Measurements from ENCODE around the gene DYNC1LI1. TPM values are rescaled to one million over a fixed set of nuclear protein-coding genes. Genes with fewer than 3 reads are reported as not detected.
"Not testable (repeated sequence)": the region's sequence is repeated elsewhere in the genome, so short reads cannot be mapped to it uniquely, and the experiment has no call there.

Gene DYNC1LI1
- total RNA-seq, 1 experiment from 2014 or later = 60.0 TPM

- H3K9me3 ChIP-seq = no peaks in the 10 kb centered on the region
- H3K36me3 ChIP-seq = no peaks in the 10 kb centered on the region
- H3K4me3 ChIP-seq = no peak overlapping the region
- DNase-seq = no peak
- H3K27me3 ChIP-seq = no peaks in the 10 kb centered on the region
Observed at GRCh38 chr3:32556332-32556731, 14.3 kb downstream of the DYNC1LI1 start.

DNA sequence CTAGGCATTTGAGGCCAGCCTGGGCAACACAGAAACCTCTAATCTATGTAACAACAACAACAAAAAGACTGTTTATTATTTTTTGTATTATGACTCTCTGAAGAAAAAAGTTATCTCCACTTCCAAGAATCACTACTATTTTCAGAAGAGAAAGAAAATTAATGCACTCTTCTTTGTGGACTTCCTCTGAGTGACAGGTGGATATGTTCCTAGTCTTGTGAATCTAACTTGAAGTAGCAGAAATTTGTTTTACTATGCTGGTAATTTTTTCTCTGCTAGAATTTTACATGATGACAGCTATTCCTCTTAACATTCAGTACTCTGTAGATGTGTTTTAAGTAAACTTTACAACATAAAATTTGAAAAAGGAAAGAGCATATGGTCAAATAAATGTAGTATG lies 16.7 kb downstream of the DYNC1LI1 start:
- no peaks in the 10 kb centered on the region for H3K27me3 ChIP-seq
- no peak for DNase-seq
- no peaks in the 10 kb centered on the region for H3K9me3 ChIP-seq
- H3K4me3 ChIP-seq = no peak overlapping the region
- H3K36me3 ChIP-seq = no peaks in the 10 kb centered on the region

- Histone ChIP-seq H3K27me3 (no peaks in the 10 kb centered on the region), H3K4me3 (no peak overlapping the region), H3K36me3 (no peaks in the 10 kb centered on the region), H3K9me3 (no peaks in the 10 kb centered on the region)
- DNase-seq = no peak
Observed at GRCh38 chr3:32553459-32553858, 17.2 kb downstream of the DYNC1LI1 start.

DNA sequence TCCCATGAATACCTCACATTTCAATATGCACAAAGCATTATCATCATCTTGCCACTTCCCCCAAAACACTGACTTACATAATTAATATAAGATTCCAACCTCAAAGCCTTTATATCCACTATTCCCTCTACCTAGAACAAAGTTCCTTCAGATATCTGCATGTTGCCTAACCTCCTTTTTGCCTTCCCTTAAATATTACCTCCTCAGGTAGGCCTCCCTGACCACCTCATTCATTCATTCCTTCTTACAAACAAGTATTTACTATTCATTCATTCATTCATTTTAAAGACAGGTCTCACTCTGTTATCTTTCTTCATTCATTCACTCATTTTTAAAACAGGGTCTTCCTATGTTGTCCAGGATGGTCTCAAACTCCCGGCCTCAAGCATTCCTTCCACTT lies 18.6 kb downstream of the DYNC1LI1 start:
- no peaks in the 10 kb centered on the region for H3K36me3 ChIP-seq

GRCh38 chr3:32551496-32551895 lies 19.2 kb downstream of the DYNC1LI1 start:
- no peaks in the 10 kb centered on the region for H3K36me3 ChIP-seq
- DNase-seq = no peak
- no peaks in the 10 kb centered on the region for H3K9me3 ChIP-seq
- no peaks in the 10 kb centered on the region for H3K27me3 ChIP-seq
- H3K4me3 ChIP-seq = no peak overlapping the region

More for the DNA sequence above, 18.6 kb downstream of the DYNC1LI1 start:
- Histone ChIP-seq H3K9me3 (no peaks in the 10 kb centered on the region), H3K27me3 (no peaks in the 10 kb centered on the region), H3K4me3 (no peak overlapping the region)
- DNase-seq = no peak

GRCh38 chr3:32551087-32551486 lies 19.6 kb downstream of the DYNC1LI1 start:
- Histone ChIP-seq H3K36me3 (no peaks in the 10 kb centered on the region), H3K27me3 (no peaks in the 10 kb centered on the region), H3K9me3 (no peaks in the 10 kb centered on the region), H3K4me3 (no peak overlapping the region)
- DNase-seq = no peak

DNA sequence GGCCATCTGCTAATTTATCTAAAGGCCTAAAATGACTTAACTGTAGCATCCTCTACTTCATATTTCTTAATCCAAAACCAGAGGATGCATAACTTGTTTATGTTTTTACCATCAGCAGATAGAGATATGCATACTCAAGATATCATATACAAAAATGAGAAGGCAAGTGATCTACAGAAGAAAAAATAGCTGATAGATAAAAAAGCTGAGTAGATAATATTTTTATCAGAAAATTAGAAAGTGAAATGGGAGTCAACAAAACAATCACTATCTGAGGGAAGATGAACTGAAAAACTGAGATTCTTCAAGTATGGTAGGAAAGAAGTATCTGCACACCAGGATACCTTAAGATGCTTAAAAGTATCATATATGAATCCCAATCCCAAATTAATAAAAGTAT lies 25.4 kb downstream of the DYNC1LI1 start:
- H3K9me3 ChIP-seq = no peaks in the 10 kb centered on the region
- H3K36me3 ChIP-seq = peaks cover 3% of the 10 kb centered on the region; the same call in 1 of the 2 replicates
- H3K27me3 ChIP-seq = no peaks in the 10 kb centered on the region
- DNase-seq = no peak
- H3K4me3 ChIP-seq = no peak overlapping the region

GRCh38 chr3:32544894-32545293 lies 25.8 kb downstream of the DYNC1LI1 start:
- Histone ChIP-seq H3K9me3 (no peaks in the 10 kb centered on the region), H3K36me3 (peaks cover 3% of the 10 kb centered on the region; the same call in 1 of the 2 replicates), H3K27me3 (no peaks in the 10 kb centered on the region), H3K4me3 (no peak overlapping the region)
- DNase-seq = no peak

DNA sequence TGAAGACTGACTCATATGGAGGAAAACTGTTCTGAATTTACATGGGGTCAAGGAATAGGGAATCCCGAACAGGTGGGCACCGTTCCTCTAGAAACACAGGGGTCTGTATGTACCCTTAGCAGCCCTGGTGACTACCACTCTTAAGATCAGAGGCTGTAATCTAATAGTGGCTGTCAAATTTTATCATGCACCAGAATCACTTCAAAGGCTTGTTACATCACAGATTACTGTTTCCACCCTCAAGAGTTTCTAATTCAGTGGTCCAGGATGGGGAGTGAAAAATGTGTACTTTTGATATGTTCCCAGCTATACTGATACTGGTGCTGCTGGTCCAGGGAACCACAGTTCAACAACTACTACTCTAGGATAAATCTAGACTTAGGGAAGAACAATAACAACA lies 27.9 kb downstream of the DYNC1LI1 start:
- peaks cover 3% of the 10 kb centered on the region; the same call in 1 of the 2 replicates for H3K36me3 ChIP-seq
- DNase-seq = no peak
- no peaks in the 10 kb centered on the region for H3K9me3 ChIP-seq
- no peak overlapping the region for H3K4me3 ChIP-seq
- no peaks in the 10 kb centered on the region for H3K27me3 ChIP-seq

DNA sequence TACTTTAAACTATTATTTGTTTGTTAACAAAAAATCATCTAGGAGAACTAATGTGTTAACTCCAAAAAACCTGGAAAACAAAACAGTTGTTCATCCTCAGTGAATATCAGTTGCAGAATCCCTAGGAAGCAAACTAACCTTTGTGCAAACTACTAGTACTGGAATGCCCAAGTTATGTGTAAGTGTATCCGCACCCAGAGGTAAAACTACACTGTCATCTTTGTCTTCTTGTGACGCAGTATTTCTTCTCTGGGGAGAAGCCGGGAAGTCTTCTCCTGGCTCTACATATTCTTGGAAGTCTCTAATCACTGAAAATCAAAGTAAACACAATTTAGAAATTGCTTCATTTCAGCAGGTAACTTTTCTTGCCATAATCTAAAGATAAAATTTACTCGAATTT lies 29.8 kb downstream of the DYNC1LI1 start:
- H3K4me3 ChIP-seq = no peak overlapping the region
- no peaks in the 10 kb centered on the region for H3K27me3 ChIP-seq
- no peaks in the 10 kb centered on the region for H3K9me3 ChIP-seq
- DNase-seq = no peak
- H3K36me3 ChIP-seq = peaks cover 3% of the 10 kb centered on the region; the same call in 1 of the 2 replicates

DNA sequence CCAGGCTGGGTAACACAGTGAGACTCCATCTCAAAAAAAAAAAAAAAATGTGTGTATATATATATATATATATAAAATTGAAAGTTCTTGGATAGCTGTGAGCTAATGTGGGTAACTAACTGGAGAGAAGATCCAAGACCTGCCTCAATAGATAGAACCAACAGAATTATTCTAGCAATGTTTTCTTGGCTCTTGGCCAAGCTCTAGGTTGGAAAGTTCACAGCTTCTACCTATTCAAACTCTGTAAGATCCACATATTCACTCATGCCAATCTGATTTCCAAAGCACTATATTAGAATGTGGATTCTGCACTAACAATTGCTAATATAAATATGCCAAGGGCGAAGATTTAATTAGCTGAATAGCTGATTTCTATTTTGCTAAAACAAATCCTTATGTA lies 38.2 kb downstream of the DYNC1LI1 start:
- Histone ChIP-seq H3K4me3 (no peak overlapping the region), H3K36me3 (peaks cover 11% of the 10 kb centered on the region; the same call in 1 of the 2 replicates), H3K9me3 (no peaks in the 10 kb centered on the region), H3K27me3 (no peaks in the 10 kb centered on the region)
- no peak for DNase-seq

DNA sequence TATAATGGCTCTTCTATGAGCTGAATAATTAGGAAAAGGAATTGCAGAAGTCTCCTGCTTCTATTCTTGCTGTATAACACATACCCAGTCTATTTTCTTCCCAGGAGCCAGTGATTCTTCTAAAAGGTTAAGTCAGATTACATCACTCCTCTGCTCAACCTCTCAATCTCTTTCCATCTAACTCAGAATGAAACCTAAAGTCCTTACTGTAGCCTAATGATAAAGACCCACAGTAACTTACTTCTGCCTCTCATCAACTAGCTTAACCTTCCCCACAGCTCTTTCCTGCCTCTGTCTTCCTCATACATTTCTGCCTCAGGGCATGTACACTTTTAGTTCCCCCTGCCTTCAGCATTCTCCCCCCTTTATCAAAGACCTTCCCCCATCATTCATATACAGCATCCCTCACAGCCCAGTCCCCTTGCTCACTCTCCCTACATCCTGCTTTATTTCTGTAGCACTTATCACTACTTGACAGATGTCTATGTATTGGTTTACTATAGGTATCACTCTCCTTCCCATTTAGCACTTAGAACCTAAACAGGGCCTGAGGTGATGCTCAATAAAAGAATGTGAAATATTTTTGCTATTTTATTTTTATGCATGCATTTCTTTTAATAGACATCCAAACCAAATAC lies 39.5 kb downstream of the DYNC1LI1 start:
- Histone ChIP-seq H3K4me3 (no peak overlapping the region), H3K27me3 (no peaks in the 10 kb centered on the region), H3K9me3 (no peaks in the 10 kb centered on the region), H3K36me3 (peaks cover 12% of the 10 kb centered on the region; the same call in 1 of the 2 replicates)
- DNase-seq = no peak

DNA sequence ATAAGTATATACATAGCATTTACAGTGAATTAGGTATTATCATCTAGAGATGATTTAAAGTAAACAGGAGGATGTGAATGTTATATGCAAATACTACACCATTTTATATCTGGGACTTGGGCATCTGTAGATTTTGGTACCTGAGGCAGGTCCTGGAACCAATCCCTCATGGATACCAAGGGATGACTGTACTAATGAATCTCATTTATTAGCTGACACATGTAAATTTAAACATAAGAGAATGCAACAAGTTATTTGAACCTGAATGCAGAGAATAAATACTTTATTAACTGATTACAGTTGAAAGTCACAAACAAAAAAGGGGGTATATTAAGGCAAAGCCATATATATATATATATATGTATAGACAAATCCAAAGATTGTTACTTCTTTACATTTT lies 44.9 kb downstream of the DYNC1LI1 start:
- Histone ChIP-seq H3K4me3 (no peak overlapping the region), H3K9me3 (no peaks in the 10 kb centered on the region), H3K27me3 (no peaks in the 10 kb centered on the region), H3K36me3 (peaks cover 12% of the 10 kb centered on the region; the same call in 1 of the 2 replicates)
- no peak for DNase-seq

- Histone ChIP-seq H3K27me3 (no peaks in the 10 kb centered on the region), H3K36me3 (peaks cover 3% of the 10 kb centered on the region; the same call in 1 of the 2 replicates), H3K4me3 (no peak overlapping the region), H3K9me3 (no peaks in the 10 kb centered on the region)
- DNase-seq = no peak
Observed at GRCh38 chr3:32522682-32523081, 48.0 kb downstream of the DYNC1LI1 start.

DNA sequence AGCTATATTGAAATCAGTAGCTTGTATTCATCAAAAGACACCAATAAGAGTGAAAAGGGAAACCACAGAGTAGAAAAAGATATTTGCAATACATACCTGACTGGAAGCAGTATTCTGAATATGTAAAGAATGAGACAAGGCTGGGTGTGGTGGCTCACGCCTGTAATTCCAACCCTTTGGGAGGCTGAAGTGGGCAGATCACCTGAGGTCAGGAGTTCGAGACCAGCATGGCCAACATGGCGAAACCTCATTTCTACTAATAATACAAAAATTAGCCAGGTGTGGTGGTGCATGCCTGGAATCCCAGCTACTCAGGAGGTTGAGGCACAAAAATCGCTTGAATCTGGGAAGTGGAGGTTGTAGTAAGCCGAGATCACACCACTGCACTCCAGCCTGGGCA lies 51.7 kb downstream of the DYNC1LI1 start:
- not testable (repeated sequence) for H3K4me3 ChIP-seq, H3K27me3 ChIP-seq, H3K36me3 ChIP-seq, DNase-seq, H3K9me3 ChIP-seq

- not testable (repeated sequence) for H3K27me3 ChIP-seq, H3K9me3 ChIP-seq, DNase-seq
Observed at GRCh38 chr3:32516751-32517150, 53.9 kb downstream of the DYNC1LI1 start.

DNA sequence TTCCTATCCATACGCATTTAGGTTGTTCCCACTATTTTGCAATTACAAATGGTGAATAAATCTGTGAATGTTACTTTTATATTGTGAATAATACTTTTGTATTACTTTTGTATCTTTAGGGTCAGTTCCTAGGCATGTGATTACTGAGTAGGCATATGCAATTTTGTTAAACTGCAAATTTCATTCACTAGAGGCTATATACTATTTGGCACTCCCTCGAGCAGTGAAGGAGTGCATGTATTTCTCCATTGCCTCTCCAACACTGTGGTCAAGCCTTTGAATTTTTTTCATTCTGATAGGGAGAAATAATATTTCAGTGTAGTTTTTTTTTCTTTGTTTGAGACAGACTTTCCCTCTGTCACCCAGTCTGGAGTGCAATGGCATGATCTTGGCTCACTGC lies 59.7 kb downstream of the DYNC1LI1 start:
- Histone ChIP-seq H3K27me3 (no peaks in the 10 kb centered on the region), H3K4me3 (no peak overlapping the region), H3K9me3 (no peaks in the 10 kb centered on the region), H3K36me3 (no peaks in the 10 kb centered on the region)
- DNase-seq = no peak

More at GRCh38 chr3:32516751-32517150, 53.9 kb downstream of the DYNC1LI1 start:
- H3K4me3 ChIP-seq, H3K36me3 ChIP-seq: not testable (repeated sequence)

- Histone ChIP-seq H3K4me3 (no peak overlapping the region), H3K9me3 (no peaks in the 10 kb centered on the region), H3K36me3 (no peaks in the 10 kb centered on the region), H3K27me3 (no peaks in the 10 kb centered on the region)
- DNase-seq = peak; percentile 19
Observed at GRCh38 chr3:32510075-32510724, 60.5 kb downstream of the DYNC1LI1 start.
